Stimulated activated CD4-positive, alpha-beta T cell treated with anti-CD3 and anti-CD28 coated beads, Interleukin-2, amount 100 ng/mL, for 4 hours (primary cell): ENCODE results near the gene PIP5K1B.

Experiments
- DNase-seq: peaks from one replicate; pipeline ENCODE4 v3.0.0-alpha.2; 2020; ENCODE audit warnings: low read depth

Gene PIP5K1B

DNA sequence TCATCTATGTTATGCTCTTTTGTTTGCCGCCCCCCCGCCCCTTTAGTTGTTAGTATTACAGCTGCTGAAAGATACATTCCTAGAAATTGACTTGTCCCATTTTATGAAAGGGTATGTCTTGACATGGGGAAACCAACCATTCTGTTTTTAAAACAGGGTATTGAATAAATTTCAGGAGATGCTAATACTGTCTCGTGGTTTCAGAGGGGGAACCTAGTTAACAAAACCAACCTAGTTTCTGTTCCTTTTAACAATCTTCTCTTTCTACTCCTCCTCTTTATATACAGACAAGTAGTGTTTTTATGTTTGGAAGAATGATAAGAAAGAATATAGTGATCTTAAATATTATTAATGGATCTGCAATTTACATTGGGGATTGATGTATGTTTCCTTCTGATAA is 3.5 kb downstream of the PIP5K1B start:
- DNase-seq = no peak

DNA sequence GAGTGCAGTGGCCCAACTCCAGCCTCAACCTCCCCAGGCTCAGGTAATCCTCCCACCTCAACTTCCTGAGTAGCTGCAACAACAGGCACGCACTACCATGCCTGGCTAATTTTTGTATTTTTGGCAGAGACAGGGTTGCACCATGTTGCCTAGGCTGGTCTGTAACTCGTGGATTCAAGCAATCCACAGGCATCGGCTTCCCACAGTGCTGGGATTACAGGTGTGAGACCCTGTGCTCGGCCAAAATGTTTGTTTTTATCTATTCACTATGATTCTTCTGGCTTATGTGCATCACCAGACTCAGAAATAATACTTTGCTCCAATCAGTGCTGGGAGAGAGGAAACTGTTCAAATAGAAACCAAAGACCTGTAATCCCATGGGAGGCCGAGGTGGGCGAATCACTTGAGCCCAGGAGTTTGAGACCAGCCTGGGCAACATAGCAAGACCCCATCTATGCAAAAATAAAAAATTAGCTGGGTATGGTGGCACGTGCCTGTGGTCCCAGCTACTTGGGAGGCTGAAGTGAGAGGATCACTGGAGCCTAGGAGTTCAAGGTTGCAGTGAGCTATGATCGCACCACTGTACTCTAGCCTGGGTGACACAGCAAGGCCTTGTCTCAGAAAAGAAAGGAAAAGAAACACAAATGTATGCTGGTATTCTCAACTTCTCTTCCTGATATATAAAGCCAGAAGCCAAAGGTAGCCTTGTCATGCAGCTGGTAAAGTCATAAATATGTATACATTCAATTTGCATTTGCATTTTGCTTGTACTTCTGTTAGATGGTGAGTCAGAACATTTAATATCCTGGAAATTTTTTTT is 4.5 kb downstream of the PIP5K1B start:
- no peak for DNase-seq

DNA sequence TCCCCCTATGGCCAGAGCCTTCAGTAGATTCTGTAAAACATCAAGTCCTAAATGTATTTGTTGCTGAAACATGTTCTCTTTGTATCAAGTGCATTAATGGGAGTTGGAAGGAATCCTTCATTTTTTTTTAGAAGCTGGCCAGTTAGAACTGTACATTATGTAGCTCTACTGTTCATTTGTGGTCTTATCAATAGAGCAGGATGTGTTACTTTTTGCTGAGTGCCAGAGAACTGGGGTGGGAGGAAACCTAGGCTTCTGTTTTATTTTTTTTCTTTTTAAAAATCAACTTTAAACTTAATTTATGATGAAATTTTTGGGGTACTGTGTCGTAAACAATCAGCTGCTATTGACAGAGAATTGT is 5.1 kb downstream of the PIP5K1B start:
- DNase-seq = no peak

DNA sequence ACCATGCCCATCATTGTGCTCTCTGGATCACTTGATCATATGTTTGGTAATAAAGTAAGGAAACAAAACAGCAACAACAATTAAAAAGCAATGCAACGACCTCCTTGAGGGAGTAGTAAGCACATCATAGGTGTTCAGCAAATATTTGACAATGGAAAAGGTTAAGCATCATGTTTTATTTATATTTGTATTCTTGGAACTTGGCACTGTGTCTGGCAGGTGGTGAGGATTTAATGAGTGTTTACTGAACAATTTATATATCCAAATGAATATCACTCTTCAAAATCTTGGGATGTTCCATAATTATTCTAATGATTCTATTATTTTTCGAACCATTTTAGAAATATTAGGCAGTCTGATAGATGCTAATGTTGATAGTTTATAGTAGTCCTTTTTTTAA is 6.2 kb downstream of the PIP5K1B start:
- DNase-seq = no peak

DNA sequence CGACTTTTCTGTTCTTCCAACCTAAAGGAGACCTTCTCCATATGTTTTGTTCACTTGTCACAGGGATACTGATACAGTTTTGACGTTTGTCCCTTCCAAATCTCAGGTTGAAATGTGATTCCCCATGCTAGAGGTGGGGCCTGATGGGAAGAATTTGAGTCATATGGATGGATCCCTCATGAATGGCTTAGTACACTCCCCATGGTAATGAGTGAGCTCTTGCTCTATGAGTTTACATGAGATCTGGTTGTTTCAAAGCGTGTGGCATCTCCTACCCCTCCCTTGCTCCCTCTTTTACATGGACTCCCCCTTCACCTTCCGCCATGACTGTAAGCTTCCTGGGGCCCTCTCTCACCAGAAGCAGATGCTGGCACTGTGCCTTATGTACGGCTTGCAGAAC is 6.9 kb downstream of the PIP5K1B start:
- DNase-seq = no peak

DNA sequence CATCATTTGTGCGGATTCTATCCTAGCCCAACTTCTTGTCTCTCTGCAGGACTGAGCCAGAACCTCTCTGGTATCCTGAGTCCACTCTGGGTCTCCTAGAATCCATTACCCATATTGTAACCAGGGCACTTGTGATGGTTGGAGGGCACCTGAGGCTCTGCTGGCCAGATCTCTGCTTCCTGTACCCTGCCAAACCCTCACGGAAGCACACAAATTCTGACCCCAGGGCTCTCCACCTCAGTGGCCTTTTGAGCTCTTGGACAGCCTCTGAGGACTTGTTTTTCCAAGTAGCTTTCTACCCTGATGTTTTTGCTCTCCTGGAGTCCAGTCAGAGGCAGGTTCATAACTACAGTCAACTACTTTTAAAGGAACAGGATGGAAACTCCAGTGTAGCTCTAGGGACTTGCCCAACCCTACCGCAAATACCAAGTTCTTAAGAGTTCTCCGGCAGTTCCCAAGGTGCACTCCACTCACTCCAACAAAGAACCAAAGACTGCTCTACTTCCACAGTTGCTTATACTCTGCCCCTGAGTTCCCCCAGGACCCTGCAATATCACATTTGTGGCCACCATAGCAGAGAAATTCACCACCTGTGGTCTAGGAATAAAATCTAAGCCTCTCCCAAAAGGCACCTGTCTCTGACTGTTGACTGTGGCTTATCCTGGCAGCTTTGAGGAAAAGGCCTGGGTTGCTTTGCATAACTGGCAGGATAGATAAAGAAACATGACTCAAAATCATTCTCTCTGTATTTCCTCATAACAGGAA is 9.6 kb downstream of the PIP5K1B start:
- DNase-seq = no peak

DNA sequence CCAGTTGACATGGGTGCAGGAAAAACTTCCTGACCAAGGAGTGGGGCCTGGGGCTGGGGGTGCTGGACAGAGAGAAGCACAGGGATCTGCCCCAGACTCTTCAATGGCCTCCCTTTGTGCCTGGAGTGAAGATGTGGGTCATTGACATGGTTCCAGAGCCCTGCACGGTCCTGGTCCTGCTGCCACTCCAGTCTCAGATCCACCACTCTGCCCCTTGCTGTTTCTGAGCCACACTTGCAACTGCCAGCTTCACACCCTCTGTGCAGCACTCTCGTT is 10.1 kb downstream of the PIP5K1B start:
- no peak for DNase-seq

DNA sequence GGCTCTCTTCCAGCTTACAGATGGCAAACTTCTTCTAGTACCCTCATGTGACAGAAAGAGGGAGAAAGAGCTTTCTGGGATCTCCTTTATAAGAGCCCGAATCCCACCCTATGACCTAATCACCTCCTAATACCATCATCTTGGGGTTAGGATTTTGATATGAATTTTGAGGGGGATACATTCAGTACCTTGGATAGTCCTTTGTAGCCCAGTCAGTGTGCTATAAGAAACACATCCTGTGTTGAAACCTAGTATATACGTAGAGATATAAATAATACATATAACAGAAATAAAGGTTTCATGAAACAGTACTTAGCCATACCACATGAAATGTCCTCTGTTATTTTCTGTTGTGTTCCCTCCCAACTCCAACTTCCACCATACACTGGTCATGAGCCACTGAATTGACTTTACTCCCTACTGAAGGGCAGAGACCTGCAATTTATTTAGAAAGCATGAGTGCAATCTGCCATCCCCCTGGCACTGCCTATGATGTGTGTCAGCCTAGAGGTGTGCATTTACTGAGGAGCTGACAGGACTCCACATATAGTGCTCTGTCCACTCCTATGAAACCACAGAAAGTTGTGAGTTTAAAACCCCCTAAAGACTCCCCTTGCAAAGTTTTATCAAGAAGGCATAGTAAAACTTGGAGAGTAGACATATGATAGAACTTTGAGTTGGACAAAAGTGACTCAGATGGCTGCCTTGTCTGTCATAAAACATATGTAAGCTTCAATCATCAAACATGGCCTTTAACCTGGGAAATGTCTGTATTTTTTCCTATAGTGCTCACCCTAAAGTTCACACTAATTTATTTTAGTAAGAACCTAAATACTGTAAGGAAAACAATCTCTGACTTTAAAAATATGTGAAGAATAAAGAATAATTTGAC is 12.8 kb downstream of the PIP5K1B start:
- DNase-seq = no peak

DNA sequence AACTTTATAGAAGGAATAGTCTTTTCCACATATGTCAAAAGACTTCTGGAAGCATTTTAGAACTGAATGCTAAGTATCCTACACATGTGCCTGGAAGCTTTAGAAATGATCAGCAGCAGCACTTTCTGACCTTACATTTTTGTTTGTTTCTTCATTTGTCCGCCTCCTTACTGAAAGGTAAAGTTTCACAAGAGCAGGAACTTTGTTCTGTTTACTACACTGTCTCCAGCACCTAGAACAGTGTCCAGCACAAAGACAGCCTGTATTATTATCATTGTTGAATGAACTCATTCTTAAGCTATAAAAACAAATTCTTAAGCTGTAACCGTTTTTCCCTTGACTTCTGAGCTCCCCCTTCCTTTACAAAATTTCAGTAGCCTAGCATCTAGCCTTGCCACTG is 14.8 kb downstream of the PIP5K1B start:
- no peak for DNase-seq

DNA sequence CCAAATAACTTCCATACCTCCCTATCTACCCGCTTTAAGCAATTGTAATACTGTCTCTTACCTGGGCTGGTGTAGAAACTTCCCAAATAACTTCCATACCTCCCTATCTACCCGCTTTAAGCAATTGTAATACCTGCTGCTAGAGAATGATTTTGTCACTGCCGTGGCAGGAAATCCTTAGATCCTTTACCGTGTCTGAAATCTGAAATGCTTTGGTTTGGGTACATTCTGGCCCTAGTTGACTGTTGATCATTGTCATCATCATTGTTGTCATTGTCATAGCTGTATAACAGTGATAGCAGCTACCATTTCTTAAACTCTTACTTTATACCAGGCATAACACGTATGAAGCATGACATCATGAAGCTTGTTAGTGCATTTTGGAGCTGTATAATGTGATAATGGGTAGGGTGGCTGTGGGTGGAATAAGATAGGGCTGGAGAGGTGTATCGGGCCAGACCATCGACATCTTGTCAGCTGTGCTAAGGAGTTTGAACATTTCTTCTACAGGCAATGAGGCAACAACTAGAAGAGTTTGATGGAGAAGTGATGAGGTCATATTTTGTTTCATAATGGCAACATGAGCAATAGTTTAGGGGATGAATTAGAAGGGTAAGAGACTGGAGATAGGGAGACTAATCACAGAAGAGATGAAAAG is 15.7 kb downstream of the PIP5K1B start:
- DNase-seq = no peak

DNA sequence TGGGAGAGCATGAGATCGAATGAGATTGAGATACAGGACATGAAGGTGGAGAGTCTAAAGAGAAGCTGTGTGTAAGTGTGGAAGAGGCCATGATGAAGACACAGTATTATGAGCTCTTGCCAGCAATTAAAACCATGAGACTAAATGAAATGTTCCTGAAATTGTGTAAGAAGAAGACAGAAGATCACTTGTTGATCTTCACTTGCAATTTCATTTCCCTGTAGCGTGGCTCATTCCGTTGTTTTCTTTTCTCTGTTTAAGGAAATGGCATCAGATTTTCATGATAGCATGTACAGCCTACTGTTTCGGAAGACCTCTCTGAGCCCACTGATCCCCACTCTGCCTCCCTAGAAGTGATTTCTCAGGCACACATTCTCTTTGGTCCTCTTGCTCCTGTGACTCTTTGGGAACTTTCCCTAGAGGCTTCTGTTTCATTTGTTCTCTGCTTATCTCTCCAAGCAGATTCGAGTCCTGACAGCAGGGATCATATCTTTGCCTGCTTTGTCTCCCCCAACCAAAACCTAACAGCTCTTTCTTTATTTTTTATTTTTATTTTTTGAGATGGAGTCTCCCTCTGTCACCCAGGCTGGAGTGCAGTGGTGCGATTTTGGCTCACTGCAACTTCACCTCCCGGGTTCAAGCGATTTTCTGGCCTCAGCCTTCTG is 16.8 kb downstream of the PIP5K1B start:
- no peak for DNase-seq

DNA sequence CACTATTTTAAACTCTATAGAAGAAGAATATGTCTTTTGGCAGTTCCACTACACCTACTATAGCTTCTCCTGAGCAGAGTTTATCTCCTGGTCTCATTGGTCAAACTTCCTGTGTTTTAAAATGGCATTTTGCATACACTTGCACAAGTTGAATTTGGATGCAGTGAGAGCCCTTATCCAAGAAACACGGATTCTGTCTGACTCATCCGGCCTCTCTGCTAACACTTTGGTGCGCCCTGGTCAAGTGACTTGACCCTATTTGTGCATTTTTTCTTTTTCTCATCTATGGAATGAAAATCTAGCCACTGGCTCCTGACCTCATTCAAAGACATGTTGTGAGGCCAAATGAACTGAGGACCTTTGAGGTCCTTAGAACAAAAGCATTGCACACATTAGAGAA is 20.0 kb downstream of the PIP5K1B start:
- DNase-seq = no peak

DNA sequence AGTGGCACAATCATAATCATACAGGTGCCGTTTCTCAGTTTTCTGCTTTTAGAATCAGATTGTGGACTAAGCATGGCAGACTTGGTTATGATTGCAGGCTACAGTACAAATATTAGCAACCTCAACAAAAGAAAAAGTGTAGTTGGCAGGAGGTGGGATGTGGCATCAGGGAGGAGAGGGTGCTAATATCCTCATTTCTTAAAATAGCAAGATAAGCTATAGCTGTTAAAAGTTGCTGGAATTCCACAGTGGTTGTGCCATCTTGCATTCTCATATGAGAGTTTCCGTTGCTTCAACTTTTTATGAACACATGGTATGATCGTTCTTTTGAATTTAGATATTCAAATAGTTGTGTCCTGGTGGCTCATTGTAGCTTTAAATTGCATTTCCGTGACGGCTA is 21.4 kb downstream of the PIP5K1B start:
- no peak for DNase-seq

DNA sequence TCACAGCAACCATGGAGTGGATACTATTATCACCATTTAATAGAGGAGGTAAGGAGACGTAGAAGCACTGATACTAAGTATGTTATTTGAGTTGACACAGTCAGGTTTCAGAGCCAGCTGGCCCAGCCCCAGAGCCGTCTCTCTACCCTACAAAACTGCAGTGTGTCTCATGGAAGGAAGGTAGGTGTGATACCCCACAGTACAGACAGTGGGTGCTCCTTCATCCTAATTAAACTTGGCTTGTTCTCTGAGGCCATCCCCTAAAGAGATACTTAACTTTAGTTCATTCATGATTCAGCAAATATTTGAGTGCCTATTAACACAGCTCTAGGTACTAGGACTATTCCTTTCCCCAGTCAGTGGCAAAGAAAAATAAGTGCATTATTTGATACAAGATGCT is 22.6 kb downstream of the PIP5K1B start:
- DNase-seq = no peak

DNA sequence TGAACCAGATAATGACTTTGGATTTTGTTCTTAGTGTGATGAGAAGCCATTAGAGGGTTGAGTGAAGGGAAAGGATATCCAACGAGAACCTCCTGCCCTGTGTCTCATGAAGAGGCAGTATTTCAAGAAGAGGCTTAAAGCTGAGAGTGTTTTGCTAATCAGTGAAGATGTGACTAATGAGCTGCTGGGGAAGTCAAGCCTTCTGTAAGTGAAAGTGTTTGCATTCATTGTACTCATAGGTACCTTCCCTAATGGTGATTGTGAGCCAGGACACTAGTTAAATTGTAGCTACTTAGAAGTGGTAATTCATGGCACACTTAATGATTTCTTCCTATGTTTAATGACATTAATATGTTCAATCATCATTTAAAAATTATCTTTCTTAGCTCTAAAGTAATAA is 23.7 kb downstream of the PIP5K1B start:
- DNase-seq = no peak

DNA sequence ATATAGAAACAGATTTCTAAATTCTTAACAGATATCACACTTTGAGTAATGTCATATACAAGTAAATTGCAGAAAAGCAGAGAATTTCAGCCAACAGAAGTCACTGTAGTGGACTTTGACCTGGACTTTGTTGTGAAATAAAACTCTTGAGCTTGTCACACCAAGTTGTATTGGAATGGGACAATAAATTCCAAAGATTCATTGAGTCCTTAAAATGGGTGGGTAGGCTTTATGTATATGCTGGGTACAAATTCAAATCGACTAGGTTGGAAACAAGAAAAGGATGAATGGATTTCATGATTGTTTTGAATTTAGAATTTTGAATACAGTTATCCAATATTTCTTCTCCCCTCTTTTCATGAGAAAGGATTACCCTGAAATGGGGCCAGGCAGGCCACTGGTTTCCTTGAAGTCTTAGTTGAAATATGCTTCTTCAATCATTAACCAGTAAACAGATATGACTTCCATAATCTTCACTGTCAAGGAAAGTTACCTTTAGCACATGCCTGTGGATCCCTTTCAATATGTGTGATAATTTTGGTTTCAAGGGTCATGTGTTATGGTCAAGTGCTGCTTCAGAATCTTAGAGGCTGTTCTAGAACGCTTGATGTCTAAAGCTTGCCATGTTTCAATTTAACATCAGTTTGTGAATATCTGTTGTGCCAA is 25.7 kb downstream of the PIP5K1B start:
- DNase-seq = no peak

DNA sequence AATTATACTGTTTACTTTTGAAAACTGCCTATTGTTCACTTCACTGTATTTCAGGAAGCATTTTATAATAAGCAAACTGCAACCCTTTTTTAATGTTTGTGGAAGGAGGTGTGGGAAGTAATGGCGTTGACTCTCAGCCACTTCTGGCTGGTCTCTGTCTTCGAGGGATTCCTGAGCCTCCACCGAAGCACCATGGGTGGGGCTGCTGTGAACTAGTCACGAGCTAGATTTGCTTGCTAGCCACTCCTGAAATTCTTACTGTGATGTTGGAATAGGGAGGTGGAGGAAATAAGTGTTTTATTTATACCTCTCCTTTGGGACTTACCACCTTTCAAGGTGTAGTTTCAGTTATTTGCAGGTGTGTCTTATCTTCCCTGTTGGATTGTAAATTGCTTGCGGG is 26.8 kb downstream of the PIP5K1B start:
- no peak for DNase-seq

DNA sequence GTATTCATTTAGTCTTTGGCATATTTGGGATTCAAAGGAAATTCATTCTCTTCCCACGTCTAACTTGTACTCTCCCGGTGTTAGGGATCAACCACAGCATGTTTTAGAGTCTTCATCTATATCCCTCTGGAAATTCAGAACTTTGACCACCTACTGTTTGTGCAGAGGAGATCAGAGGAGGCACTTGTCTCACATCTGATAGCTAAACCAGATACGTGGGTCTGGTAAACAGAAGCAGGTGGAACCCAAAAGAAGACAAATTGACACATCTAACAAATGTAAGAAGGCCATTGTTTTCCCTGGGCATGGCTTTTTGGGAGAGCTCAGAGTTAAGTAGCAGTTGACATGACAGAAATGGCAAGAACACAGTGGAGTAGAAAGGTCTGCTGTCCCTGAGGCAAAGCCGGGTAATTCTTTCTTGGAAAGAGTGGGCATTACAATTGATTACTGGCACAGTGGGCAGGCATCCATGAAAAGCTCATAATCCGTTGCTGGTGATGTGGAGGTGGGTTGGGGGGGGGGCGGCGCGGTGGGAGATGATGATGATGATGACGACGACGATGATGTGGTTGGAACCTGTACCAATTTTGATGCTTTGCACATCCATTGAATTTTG is 27.5 kb downstream of the PIP5K1B start:
- no peak for DNase-seq

DNA sequence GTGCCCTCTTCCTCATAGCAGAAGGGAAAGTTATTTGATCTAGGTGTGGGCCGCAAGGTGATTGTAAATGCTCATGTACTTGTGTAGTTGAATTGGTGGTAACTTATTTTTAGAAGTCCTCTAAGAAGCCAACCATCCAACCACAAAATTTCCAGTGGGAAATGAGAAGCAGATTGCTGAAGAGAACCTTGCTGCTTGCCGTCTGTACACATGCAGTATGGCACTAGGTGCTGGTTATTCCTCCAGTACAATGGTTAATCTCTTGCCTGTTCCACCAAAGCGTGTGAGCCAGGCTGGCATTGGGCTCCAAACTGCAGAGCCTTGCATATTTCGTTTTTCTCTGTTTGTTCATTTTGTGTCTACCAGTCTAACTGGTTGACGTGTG is 28.0 kb downstream of the PIP5K1B start:
- DNase-seq = no peak

DNA sequence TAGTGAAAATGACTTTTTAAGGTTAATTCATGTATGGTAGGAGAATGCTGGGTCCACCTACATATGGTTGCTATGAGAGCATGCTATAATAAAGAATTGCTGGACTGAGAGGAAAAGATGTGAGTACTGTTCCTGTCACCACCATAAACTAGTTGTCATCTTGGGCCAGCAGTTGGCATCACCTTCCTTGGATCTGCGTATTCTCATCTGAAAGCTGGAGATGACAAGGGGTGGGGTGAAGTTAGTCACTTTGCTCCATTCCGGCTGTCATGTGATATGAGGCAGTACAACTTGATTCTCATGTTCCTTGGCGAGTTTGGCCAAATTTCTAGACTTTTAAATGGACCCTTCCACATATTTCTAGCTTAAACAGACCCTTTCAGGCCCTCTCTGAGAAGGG is 33.3 kb downstream of the PIP5K1B start:
- DNase-seq = no peak

DNA sequence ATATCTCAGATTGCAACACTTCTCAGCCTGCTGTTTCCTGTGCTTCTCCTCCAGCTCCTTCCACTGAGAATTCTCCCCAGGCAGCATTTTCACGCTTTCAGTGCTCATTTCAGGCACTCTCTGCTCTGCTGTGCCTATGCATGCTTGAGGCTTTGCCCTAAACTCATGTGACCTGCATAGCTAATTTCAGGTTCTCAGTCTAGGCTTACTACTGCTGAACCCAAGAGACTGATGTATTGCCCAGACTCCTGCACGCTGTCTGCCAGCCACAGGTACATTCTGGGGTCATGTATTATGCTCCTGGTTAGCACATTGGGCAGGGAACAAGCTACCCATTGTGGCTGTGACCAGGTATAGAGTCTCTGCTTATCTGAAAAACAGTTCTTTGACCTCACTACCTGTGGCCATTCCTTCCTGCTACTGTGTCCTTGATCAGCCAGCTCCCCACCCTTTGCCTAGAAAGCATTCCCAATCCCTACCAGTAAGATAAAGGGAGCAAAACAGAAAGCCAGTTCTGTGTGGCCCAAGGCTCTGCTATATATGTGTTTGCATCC is 34.7 kb downstream of the PIP5K1B start:
- no peak for DNase-seq
